Fibroblast of lung (primary cell): ENCODE results near the gene SMC2. TPM values are rescaled to one million over a fixed set of nuclear protein-coding genes. Genes with fewer than 3 reads are reported as not detected.

Experiments used
- DNase-seq, 2 donors: peaks; one replicate each; pipeline versions ENCODE4 v3.0.0 to v3.0.0-alpha.2; 2010; ENCODE audit warnings: low read depth in 2 of 2
- H2AFZ ChIP-seq: 2 replicates; pipeline ENCODE4 v1.5.1; 2012; ENCODE audit warnings: low read length, control low read depth, inconsistent platforms
- H3K27ac ChIP-seq: 2 replicates; pipeline ENCODE4 v1.5.1; 2011; ENCODE audit warnings: low read length, control low read depth; ENCODE audit not compliant: insufficient read depth
- H3K27me3 ChIP-seq: 2 replicates; pipeline ENCODE4 v1.5.1; 2011; ENCODE audit warnings: mild to moderate bottlenecking, low read length; ENCODE audit not compliant: control insufficient read depth, insufficient read depth
- H3K36me3 ChIP-seq: 2 replicates; pipeline ENCODE4 v1.5.1; 2011; ENCODE audit warnings: low read length; ENCODE audit not compliant: control insufficient read depth, insufficient read depth
- H3K4me1 ChIP-seq: 2 replicates; pipeline ENCODE4 v1.5.1; 2011; ENCODE audit warnings: low read length; ENCODE audit not compliant: control insufficient read depth, insufficient read depth; ENCODE audit errors: extremely low read depth
- H3K4me2 ChIP-seq: 2 replicates; pipeline ENCODE4 v1.5.1; 2011; ENCODE audit warnings: low read length, control low read depth; ENCODE audit not compliant: insufficient read depth; ENCODE audit errors: extremely low read depth
- H3K4me3 ChIP-seq, 4 experiments: fragments of 200-600 bp in 1 of 4; sonication (generic) in 1 of 4; replicated peaks in 1 of 4; 2 replicates each; pipeline ENCODE4 v1.5.1; 2011 to 2016; ENCODE audit warnings: low read length in 4 of 4, low read depth in 3 of 4, mild to moderate bottlenecking in 3 of 4, control low read depth in 2 of 4, inconsistent platforms in 1 of 4, mixed read lengths in 1 of 4; ENCODE audit not compliant: insufficient read depth in 1 of 4; ENCODE audit errors: control extremely low read depth in 1 of 4
- H3K79me2 ChIP-seq: 2 replicates; pipeline ENCODE4 v1.5.1; 2012; ENCODE audit warnings: mild to moderate bottlenecking, low read length, inconsistent platforms; ENCODE audit not compliant: control insufficient read depth, insufficient read depth
- H3K9ac ChIP-seq: 2 replicates; pipeline ENCODE4 v1.5.1; 2011; ENCODE audit warnings: mild to moderate bottlenecking, low read length, control low read depth; ENCODE audit not compliant: insufficient read depth
- H3K9me3 ChIP-seq: 2 replicates; pipeline ENCODE4 v1.5.1; 2012; ENCODE audit warnings: low read depth, low read length; ENCODE audit not compliant: control insufficient read depth, insufficient read depth
- H4K20me1 ChIP-seq: 2 replicates; pipeline ENCODE4 v1.5.1; 2011; ENCODE audit warnings: low read length; ENCODE audit not compliant: control insufficient read depth, insufficient read depth; ENCODE audit errors: extremely low read depth
- CTCF ChIP-seq, 2 donors: IDR thresholded peaks in 1 of 2; conservative IDR thresholded peaks in 1 of 2; 1 replicate in 1 of 2; 2 replicates in 1 of 2; pipeline ENCODE4 v1.5.1; 2011 to 2012; ENCODE audit warnings: low read length in 2 of 2, control low read depth in 1 of 2, inconsistent platforms in 1 of 2, low read depth in 1 of 2, mild to moderate bottlenecking in 1 of 2
- EZH2 ChIP-seq: IDR thresholded peaks from 2 replicates; pipeline ENCODE4 v1.5.1; 2012; ENCODE audit warnings: low read length, control low read depth, mild to moderate bottlenecking; ENCODE audit errors: missing control alignments
- polyA plus RNA-seq, 2 donors: library from polyadenylated mRNA; depleted of rRNA in 1 of 2; stranded (reverse) in 1 of 2; unstranded in 1 of 2; fragments of >200 nt; gene quantifications; 2 replicates each; pipeline ENCODE4 v1.2.1, GENCODE V29; 2011 to 2012; ENCODE audit warnings: missing spikeins in 1 of 2
- total RNA-seq: library from RNA; depleted of rRNA; stranded (reverse); fragments of >200 nt; gene quantifications from 2 replicates; pipeline ENCODE4 v1.2.1, GENCODE V29; 2014

Gene SMC2
- total and polyA plus RNA-seq, 2 donors (not counting 1 experiment from before 2014, with no cell fraction given) = 8.9 to 12.6 TPM

GRCh38 chr9:104177676-104178075 lies 83.6 kb downstream of the SMC2 start:
- no peaks in the 10 kb centered on the region for H3K27me3 ChIP-seq
- H3K79me2 ChIP-seq = no peaks in the 10 kb centered on the region
- H3K4me3 ChIP-seq = no peak overlapping the region
- no peak for DNase-seq
- H3K36me3 ChIP-seq = no peaks in the 10 kb centered on the region
- H3K4me2 ChIP-seq = no peak overlapping the region
- no peak overlapping the region for H3K9ac ChIP-seq
- no peak overlapping the region for H2AFZ ChIP-seq
- H3K9me3 ChIP-seq = no peaks in the 10 kb centered on the region
- H3K27ac ChIP-seq = no peak overlapping the region
- TF ChIP-seq EZH2 (no peak), CTCF (conservative IDR thresholded peaks at IDR 0.05 in 1 of 2, IDR thresholded peaks at IDR 0.05 in 1 of 2; ENCODE audit: low read depth in 1 of 2, low read length in 2 of 2) (no peak)
- H3K4me1 ChIP-seq = no peaks in the 10 kb centered on the region
- no peaks in the 10 kb centered on the region for H4K20me1 ChIP-seq
